MM.1S (cell line): Measurements from ENCODE around the gene TSHZ3.

Experiments
- EZH2 ChIP-seq: fragments of 300-600 bp; sonication (generic); optimal IDR thresholded peaks from 2 replicates; pipeline ENCODE3; 2017; ENCODE audit warnings: low read depth, mild to moderate bottlenecking, antibody characterized with exemption, low read length, mixed read lengths
- EZH2phosphoT487 ChIP-seq: fragments of 300-600 bp; sonication (generic); IDR thresholded peaks from 2 replicates; pipeline ENCODE4 v1.6.1; 2018; ENCODE audit warnings: antibody characterized with exemption, low read length
- TF ChIP-seq, protein P1 (sequence below): fragments of 300-600 bp; sonication (generic); IDR thresholded peaks from 2 replicates; pipeline ENCODE4 v1.5.1; 2016; ENCODE audit warnings: antibody characterized with exemption, low read length, mixed read lengths

GRCh38 chr19:31231237-31231636, 118.0 kb downstream of the TSHZ3 start:
- TF ChIP-seq, protein P1, sequence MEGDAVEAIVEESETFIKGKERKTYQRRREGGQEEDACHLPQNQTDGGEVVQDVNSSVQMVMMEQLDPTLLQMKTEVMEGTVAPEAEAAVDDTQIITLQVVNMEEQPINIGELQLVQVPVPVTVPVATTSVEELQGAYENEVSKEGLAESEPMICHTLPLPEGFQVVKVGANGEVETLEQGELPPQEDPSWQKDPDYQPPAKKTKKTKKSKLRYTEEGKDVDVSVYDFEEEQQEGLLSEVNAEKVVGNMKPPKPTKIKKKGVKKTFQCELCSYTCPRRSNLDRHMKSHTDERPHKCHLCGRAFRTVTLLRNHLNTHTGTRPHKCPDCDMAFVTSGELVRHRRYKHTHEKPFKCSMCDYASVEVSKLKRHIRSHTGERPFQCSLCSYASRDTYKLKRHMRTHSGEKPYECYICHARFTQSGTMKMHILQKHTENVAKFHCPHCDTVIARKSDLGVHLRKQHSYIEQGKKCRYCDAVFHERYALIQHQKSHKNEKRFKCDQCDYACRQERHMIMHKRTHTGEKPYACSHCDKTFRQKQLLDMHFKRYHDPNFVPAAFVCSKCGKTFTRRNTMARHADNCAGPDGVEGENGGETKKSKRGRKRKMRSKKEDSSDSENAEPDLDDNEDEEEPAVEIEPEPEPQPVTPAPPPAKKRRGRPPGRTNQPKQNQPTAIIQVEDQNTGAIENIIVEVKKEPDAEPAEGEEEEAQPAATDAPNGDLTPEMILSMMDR, result no peak
- TF ChIP-seq EZH2 (no peak), EZH2phosphoT487 (no peak)
